Glutamatergic neuron (in vitro differentiated cells): ENCODE results near the gene ITGA2. TPM values are rescaled to one million over a fixed set of nuclear protein-coding genes. Genes with fewer than 3 reads are reported as not detected.

Experiments
- DNase-seq: peaks from one replicate; pipeline ENCODE4 v3.0.0; 2022
- H3K27ac Mint-ChIP-seq: one replicate; pipeline ENCODE4 v1.8.0; 2020; ENCODE audit warnings: mild to moderate bottlenecking, mixed read lengths, inconsistent platforms; ENCODE audit not compliant: unreplicated experiment
- H3K27me3 Mint-ChIP-seq: one replicate; pipeline ENCODE4 v1.8.0; 2020; ENCODE audit warnings: mild to moderate bottlenecking, moderate library complexity, mixed read lengths, inconsistent platforms; ENCODE audit not compliant: unreplicated experiment
- H3K36me3 Mint-ChIP-seq: one replicate; pipeline ENCODE4 v1.8.0; 2020; ENCODE audit warnings: mild to moderate bottlenecking, mixed read lengths, inconsistent platforms; ENCODE audit not compliant: unreplicated experiment
- H3K4me1 Mint-ChIP-seq: one replicate; pipeline ENCODE4 v1.8.0; 2020; ENCODE audit warnings: mild to moderate bottlenecking, low read depth, mixed read lengths, inconsistent platforms; ENCODE audit not compliant: unreplicated experiment
- H3K4me3 Mint-ChIP-seq: one replicate; pipeline ENCODE4 v1.8.0; 2020; ENCODE audit warnings: mild to moderate bottlenecking, mixed read lengths, inconsistent platforms; ENCODE audit not compliant: unreplicated experiment
- H3K9me3 Mint-ChIP-seq: one replicate; pipeline ENCODE4 v1.8.0; 2020; ENCODE audit warnings: mild to moderate bottlenecking, moderate library complexity, mixed read lengths, inconsistent platforms; ENCODE audit not compliant: unreplicated experiment
- CTCF ChIP-seq: fragments of 200-600 bp; sonication (generic); IDR thresholded peaks from one replicate; pipeline ENCODE4 v1.5.0; 2021; ENCODE audit not compliant: partially characterized antibody, unreplicated experiment
- total RNA-seq: library from RNA; stranded (reverse); fragmentation: NEBNext Ultra II Directional; extraction: Animal tissue kit (Norgen Biotek cat#: 25700); gene quantifications from one replicate; pipeline ENCODE4 v1.2.1, GENCODE V29; 2021; ENCODE audit not compliant: unreplicated experiment

Gene ITGA2
- total RNA-seq, 1 donor from 2014 or later = not detected

GRCh38 chr5:52947851-52948250, 41.3 kb upstream of the ITGA2 start:
- H3K9me3 Mint-ChIP-seq = no peaks in the 10 kb centered on the region
- H3K4me1 Mint-ChIP-seq = no peaks in the 10 kb centered on the region
- DNase-seq = no peak
- H3K27me3 Mint-ChIP-seq = no peaks in the 10 kb centered on the region
- H3K4me3 Mint-ChIP-seq = no peak overlapping the region
- H3K27ac Mint-ChIP-seq = no peak overlapping the region
- no peak for TF ChIP-seq CTCF
- H3K36me3 Mint-ChIP-seq = peaks cover 5% of the 10 kb centered on the region

GRCh38 chr5:52948418-52949076, 40.6 kb upstream of the ITGA2 start:
- Mint-ChIP-seq H3K27ac (no peak overlapping the region), H3K4me1 (no peaks in the 10 kb centered on the region), H3K27me3 (no peaks in the 10 kb centered on the region), H3K9me3 (no peaks in the 10 kb centered on the region), H3K4me3 (no peak overlapping the region), H3K36me3 (no peaks in the 10 kb centered on the region)
- peak; percentile 71 for TF ChIP-seq CTCF
- DNase-seq = peak; percentile 42

GRCh38 chr5:52950686-52951085, 38.5 kb upstream of the ITGA2 start:
- DNase-seq = no peak
- H3K4me1 Mint-ChIP-seq = no peaks in the 10 kb centered on the region
- TF ChIP-seq CTCF = no peak
- H3K4me3 Mint-ChIP-seq = no peak overlapping the region
- H3K27ac Mint-ChIP-seq = no peak overlapping the region
- H3K9me3 Mint-ChIP-seq = no peaks in the 10 kb centered on the region
- no peaks in the 10 kb centered on the region for H3K36me3 Mint-ChIP-seq
- H3K27me3 Mint-ChIP-seq = no peaks in the 10 kb centered on the region

- no peak overlapping the region for H3K4me3 Mint-ChIP-seq
- no peaks in the 10 kb centered on the region for H3K9me3 Mint-ChIP-seq
- H3K27me3 Mint-ChIP-seq = no peaks in the 10 kb centered on the region
- no peaks in the 10 kb centered on the region for H3K36me3 Mint-ChIP-seq
- no peaks in the 10 kb centered on the region for H3K4me1 Mint-ChIP-seq
- DNase-seq = no peak
- H3K27ac Mint-ChIP-seq = no peak overlapping the region
- no peak for TF ChIP-seq CTCF
Observed at GRCh38 chr5:52952483-52952882, 36.7 kb upstream of the ITGA2 start.

GRCh38 chr5:52956014-52956413, 33.1 kb upstream of the ITGA2 start:
- TF ChIP-seq CTCF = no peak

More at GRCh38 chr5:52956014-52956413, 33.1 kb upstream of the ITGA2 start:
- no peak for DNase-seq
- Mint-ChIP-seq H3K9me3 (no peaks in the 10 kb centered on the region), H3K36me3 (no peaks in the 10 kb centered on the region), H3K27ac (no peak overlapping the region), H3K4me3 (no peak overlapping the region), H3K4me1 (no peaks in the 10 kb centered on the region), H3K27me3 (no peaks in the 10 kb centered on the region)
